ENCODE measurements around the gene C17orf113.

DNA sequence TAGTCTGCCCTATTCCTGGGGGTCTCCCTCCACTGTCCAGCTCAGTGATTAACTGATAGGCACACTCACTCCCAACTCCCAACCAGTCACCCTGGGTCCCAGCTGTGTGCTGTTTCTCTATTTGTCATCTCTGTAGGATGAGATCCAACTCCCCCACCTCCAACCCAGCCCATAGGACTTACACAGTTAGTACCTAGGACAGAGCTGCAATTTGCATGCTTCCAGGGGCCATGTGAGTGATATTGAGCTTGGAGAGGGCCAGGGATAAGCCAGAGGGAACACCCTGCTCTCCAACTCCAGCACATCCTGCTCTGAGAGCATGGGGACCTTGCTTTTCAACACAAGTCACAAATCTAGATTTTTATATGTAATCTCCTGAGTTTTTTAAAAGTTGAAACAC, 8.8 kb downstream of the C17orf113 start:
- TF ChIP-seq EZH2 (IDR thresholded peaks at IDR 0.05; ENCODE audit: low read length, unreplicated experiment) = no peak
- TF ChIP-seq EZH2phosphoT487 (IDR thresholded peaks at IDR 0.05; ENCODE audit: borderline replicate concordance, low read length) = no peak
